ENCODE measurements around the gene CEP85L.

- TF ChIP-seq POLR2A (IDR thresholded peaks at IDR 0.05) = no peak
- no peak for TF ChIP-seq CTCF (IDR thresholded peaks at IDR 0.05)
- TF ChIP-seq EP300 (IDR thresholded peaks at IDR 0.05) = no peak
- no peak for TF ChIP-seq POLR2AphosphoS5 (IDR thresholded peaks at IDR 0.05)
These were observed 48.0 kb downstream of the CEP85L start for GRCh38 chr6:118603372-118603771.

Data from gastroesophageal sphincter (tissue), 3 donors.